Germinal center (tissue), 1 donor: ENCODE results near the gene INPP4B.

Experiments
- DNase-seq: peaks from one replicate; pipeline ENCODE4 v3.0.0; 2012; ENCODE audit warnings: mixed read lengths, low spot score

The INPP4B gene

GRCh38 chr4:142347241-142347640, 498.9 kb downstream of the INPP4B start:
- no peak for DNase-seq

GRCh38 chr4:142345924-142346323, 500.2 kb downstream of the INPP4B start:
- no peak for DNase-seq

GRCh38 chr4:142341268-142341667, 504.8 kb downstream of the INPP4B start:
- no peak for DNase-seq

GRCh38 chr4:142339053-142339452, 507.0 kb downstream of the INPP4B start:
- DNase-seq, result no peak

GRCh38 chr4:142336251-142336934, 509.7 kb downstream of the INPP4B start:
- DNase-seq, result no peak

GRCh38 chr4:142334931-142335330, 511.2 kb downstream of the INPP4B start:
- no peak for DNase-seq

GRCh38 chr4:142331646-142332045, 514.5 kb downstream of the INPP4B start:
- DNase-seq, result no peak

GRCh38 chr4:142331132-142331531, 515.0 kb downstream of the INPP4B start:
- no peak for DNase-seq

- no peak for DNase-seq
Observed at GRCh38 chr4:142330311-142330710, 515.8 kb downstream of the INPP4B start.

GRCh38 chr4:142329313-142329712, 516.8 kb downstream of the INPP4B start:
- DNase-seq, result no peak

GRCh38 chr4:142326181-142326580, 519.9 kb downstream of the INPP4B start:
- no peak for DNase-seq

GRCh38 chr4:142324572-142324971, 521.5 kb downstream of the INPP4B start:
- no peak for DNase-seq

- DNase-seq, result no peak
Observed at GRCh38 chr4:142322996-142323395, 523.1 kb downstream of the INPP4B start.

GRCh38 chr4:142318280-142318679, 527.8 kb downstream of the INPP4B start:
- no peak for DNase-seq

GRCh38 chr4:142316913-142317312, 529.2 kb downstream of the INPP4B start:
- DNase-seq, result no peak

GRCh38 chr4:142316025-142316424, 530.1 kb downstream of the INPP4B start:
- DNase-seq, result no peak

- no peak for DNase-seq
Observed at GRCh38 chr4:142314686-142315085, 531.4 kb downstream of the INPP4B start.

- DNase-seq, result no peak
Observed at GRCh38 chr4:142314247-142314646, 531.9 kb downstream of the INPP4B start.

- no peak for DNase-seq
Observed at GRCh38 chr4:142312391-142312790, 533.7 kb downstream of the INPP4B start.

- no peak for DNase-seq
Observed at GRCh38 chr4:142311916-142312315, 534.2 kb downstream of the INPP4B start.

- no peak for DNase-seq
Observed at GRCh38 chr4:142309772-142310171, 536.3 kb downstream of the INPP4B start.

- no peak for DNase-seq
Observed at GRCh38 chr4:142307857-142308256, 538.2 kb downstream of the INPP4B start.

GRCh38 chr4:142297313-142297712, 548.8 kb downstream of the INPP4B start:
- no peak for DNase-seq

- DNase-seq, result no peak
Observed at GRCh38 chr4:142293536-142293935, 552.6 kb downstream of the INPP4B start.
